Neuronal stem cell (in vitro differentiated cells): ENCODE results near the gene NPVF.

Experiments used
- DNase-seq: peaks from one replicate; pipeline ENCODE4 v3.0.0-alpha.2; 2013; ENCODE audit warnings: low spot score
- H2AFZ ChIP-seq: one replicate; pipeline ENCODE4 v1.6.1; 2013; ENCODE audit warnings: mild to moderate bottlenecking, low read length, inconsistent platforms
- H2AK5ac ChIP-seq: 2 replicates; pipeline ENCODE4 v1.6.1; 2013; ENCODE audit warnings: low read depth, mild to moderate bottlenecking, inconsistent platforms, low read length, moderate library complexity, mixed read lengths
- H2BK120ac ChIP-seq: 2 replicates; pipeline ENCODE4 v1.6.1; 2013; ENCODE audit warnings: low read depth, mild to moderate bottlenecking, inconsistent platforms, low read length, moderate library complexity, mixed read lengths
- H2BK12ac ChIP-seq: one replicate; pipeline ENCODE4 v1.6.1; 2013; ENCODE audit warnings: low read length, inconsistent platforms
- H2BK15ac ChIP-seq: 2 replicates; pipeline ENCODE4 v1.6.1; 2013; ENCODE audit warnings: mild to moderate bottlenecking, low read length, inconsistent platforms, mixed read lengths
- H2BK5ac ChIP-seq: one replicate; pipeline ENCODE4 v1.6.1; 2013; ENCODE audit warnings: inconsistent platforms, mild to moderate bottlenecking, low read length, moderate library complexity
- H3K14ac ChIP-seq: one replicate; pipeline ENCODE4 v1.6.1; 2013; ENCODE audit warnings: low read length, inconsistent platforms
- H3K18ac ChIP-seq: 2 replicates; pipeline ENCODE4 v1.6.1; 2013; ENCODE audit warnings: low read length, inconsistent platforms
- H3K23ac ChIP-seq: 2 replicates; pipeline ENCODE4 v1.6.1; 2013; ENCODE audit warnings: low read depth, mild to moderate bottlenecking, mixed read lengths, low read length, inconsistent platforms; ENCODE audit not compliant: poor library complexity
- H3K27ac ChIP-seq: replicated peaks from 3 replicates; pipeline ENCODE4 v1.5.1; 2013; ENCODE audit warnings: low read length, inconsistent platforms
- H3K27me3 ChIP-seq, 3 experiments: 2 replicates each; pipeline ENCODE4 v1.6.1; 2013; ENCODE audit warnings: low read length in 3 of 3, mild to moderate bottlenecking in 2 of 3, inconsistent platforms in 1 of 3, low read depth in 1 of 3, mixed read lengths in 1 of 3, moderate library complexity in 1 of 3; ENCODE audit not compliant: control insufficient read depth in 3 of 3, insufficient read depth in 3 of 3
- H3K36me3 ChIP-seq, 2 donors: replicated peaks in 1 of 2; 2 replicates each; pipeline ENCODE4 v1.6.1; 2013; ENCODE audit warnings: low read length in 2 of 2; ENCODE audit not compliant: control insufficient read depth in 2 of 2, insufficient read depth in 2 of 2
- H3K4ac ChIP-seq: 2 replicates; pipeline ENCODE4 v1.6.1; 2013; ENCODE audit warnings: inconsistent platforms, mild to moderate bottlenecking, low read length, moderate library complexity
- H3K4me1 ChIP-seq, 2 donors: 1 replicate in 1 of 2; 2 replicates in 1 of 2; pipeline ENCODE4 v1.6.1; 2013; ENCODE audit warnings: low read length in 2 of 2, low read depth in 1 of 2; ENCODE audit not compliant: control insufficient read depth in 2 of 2, insufficient read depth in 1 of 2
- H3K4me2 ChIP-seq: one replicate; pipeline ENCODE4 v1.6.1; 2013; ENCODE audit warnings: mild to moderate bottlenecking, low read length, inconsistent platforms; ENCODE audit not compliant: insufficient read depth, poor library complexity, severe bottlenecking
- H3K4me3 ChIP-seq, 2 donors: 2 replicates each; pipeline ENCODE4 v1.5.1; 2013; ENCODE audit warnings: low read length in 2 of 2, mild to moderate bottlenecking in 2 of 2, inconsistent platforms in 1 of 2, moderate library complexity in 1 of 2
- H3K79me1 ChIP-seq: one replicate; pipeline ENCODE4 v1.6.1; 2013; ENCODE audit warnings: low read depth, mild to moderate bottlenecking, inconsistent platforms, low read length, moderate library complexity
- H3K9ac ChIP-seq: one replicate; pipeline ENCODE4 v1.6.1; 2013; ENCODE audit warnings: mild to moderate bottlenecking, low read depth, low read length, inconsistent platforms; ENCODE audit not compliant: poor library complexity
- H3K9me3 ChIP-seq, 2 donors: replicated peaks in 1 of 2; 2 replicates each; pipeline versions ENCODE3 to v1.6.1; 2013; ENCODE audit warnings: low read length in 2 of 2, mild to moderate bottlenecking in 2 of 2, inconsistent platforms in 1 of 2, low read depth in 1 of 2, mixed read lengths in 1 of 2, moderate library complexity in 1 of 2; ENCODE audit not compliant: control insufficient read depth in 2 of 2, insufficient read depth in 1 of 2
- H4K8ac ChIP-seq: one replicate; pipeline ENCODE4 v1.6.1; 2013; ENCODE audit warnings: low read depth, mild to moderate bottlenecking, inconsistent platforms, low read length, moderate library complexity
- H4K91ac ChIP-seq: one replicate; pipeline ENCODE4 v1.6.1; 2013; ENCODE audit warnings: low read length, low read depth, mild to moderate bottlenecking, inconsistent platforms; ENCODE audit not compliant: poor library complexity
- WGBS, 2 donors: extraction: QIAGEN DNeasy Blood & Tissue Kit; methylation state at CpG; one replicate each; pipeline ENCODE4 v1.1.7; 2013; ENCODE audit warnings: missing lambda C conversion rate in 2 of 2, mixed read lengths in 1 of 2; ENCODE audit not compliant: insufficient read length in 2 of 2, insufficient replicate concordance in 1 of 2; ENCODE audit errors: extremely low coverage in 2 of 2; 5-methylcytosine and 5-hydroxymethylcytosine counted together

The NPVF gene

DNA sequence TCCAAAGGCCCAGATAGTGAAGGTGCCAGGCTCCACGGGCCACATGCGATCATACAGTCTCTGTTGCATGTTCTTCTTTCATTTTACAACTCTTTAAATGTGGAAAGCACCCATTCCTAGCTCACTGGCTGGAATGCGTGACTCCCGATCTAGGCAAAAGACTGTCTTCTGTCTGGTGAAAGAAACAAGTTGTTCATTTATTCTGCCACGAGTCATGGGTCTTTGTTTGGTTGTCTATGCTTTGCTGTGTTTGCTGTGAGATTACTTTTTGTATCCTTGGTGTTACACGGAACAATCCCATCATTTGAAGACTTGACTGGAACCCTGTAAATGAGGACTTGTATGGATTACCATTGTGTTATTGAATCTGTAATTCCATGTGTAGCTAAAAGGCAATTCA, 41.9 kb downstream of the NPVF start:
- no peak for DNase-seq
- H2BK120ac ChIP-seq: no peak overlapping the region
- H3K27me3 ChIP-seq: peaks cover 0 to 15% (median 0%) of the 10 kb centered on the region in 3 experiments
- peak overlapping the region; percentile 49 for H2AFZ ChIP-seq
- H3K4me2 ChIP-seq: no peak overlapping the region
- H3K36me3 ChIP-seq: no peaks in the 10 kb centered on the region
- H4K8ac ChIP-seq: no peak overlapping the region
- no peak overlapping the region for H3K18ac ChIP-seq
- H3K79me1 ChIP-seq: no peaks in the 10 kb centered on the region
- no peak overlapping the region for H2BK5ac ChIP-seq
- no peak overlapping the region for H3K27ac ChIP-seq
- no peak overlapping the region for H3K4me3 ChIP-seq
- no peak overlapping the region for H2BK15ac ChIP-seq
- H3K23ac ChIP-seq: no peak overlapping the region
- H3K9me3 ChIP-seq: no peaks in the 10 kb centered on the region
- H2AK5ac ChIP-seq: no peak overlapping the region
- H3K4me1 ChIP-seq: peaks cover 0 to 2% of the 10 kb centered on the region in 2 donors
- H2BK12ac ChIP-seq: no peak overlapping the region
- no peak overlapping the region for H4K91ac ChIP-seq
- H3K14ac ChIP-seq: no peak overlapping the region
- WGBS, 2 donors: no CpG with 5 or more reads among the region's 6 CpGs
- H3K9ac ChIP-seq: no peak overlapping the region
- H3K4ac ChIP-seq: no peak overlapping the region

DNA sequence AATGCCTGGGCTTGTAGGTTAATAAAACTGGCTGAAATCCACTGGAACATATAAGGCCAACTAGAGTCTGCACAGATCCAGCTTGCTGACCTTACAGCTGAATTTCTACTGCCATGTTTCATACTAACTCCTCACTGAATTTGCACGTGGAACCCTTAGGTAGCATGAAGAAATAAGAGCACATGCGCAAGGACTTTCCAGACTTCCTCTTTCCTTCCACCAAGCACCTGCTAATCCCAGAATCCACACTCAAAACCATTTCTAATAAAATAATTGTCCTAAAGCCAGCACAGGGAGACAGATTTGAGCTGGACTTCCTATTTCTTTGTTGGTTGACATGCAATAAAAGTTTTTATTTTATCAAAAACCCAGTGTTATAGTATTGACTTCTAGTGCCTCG, 46.8 kb downstream of the NPVF start:
- H2BK120ac ChIP-seq: no peak overlapping the region
- H3K9ac ChIP-seq: no peak overlapping the region
- no peak overlapping the region for H2AK5ac ChIP-seq
- peaks cover 2% of the 10 kb centered on the region for H3K79me1 ChIP-seq
- H3K14ac ChIP-seq: no peak overlapping the region
- H2AFZ ChIP-seq: peak overlapping the region; percentile 99
- no peak overlapping the region for H4K8ac ChIP-seq
- H3K4me2 ChIP-seq: no peak overlapping the region
- no peak for DNase-seq
- no peak overlapping the region for H3K4me3 ChIP-seq
- no peak overlapping the region for H4K91ac ChIP-seq
- H3K27ac ChIP-seq: no peak overlapping the region
- WGBS, 2 donors: no CpG with 5 or more reads among the region's 3 CpGs
- peaks cover 0 to 14% (median 3%) of the 10 kb centered on the region in 3 experiments for H3K27me3 ChIP-seq
- no peak overlapping the region for H2BK5ac ChIP-seq
- no peak overlapping the region for H3K4ac ChIP-seq
- no peaks in the 10 kb centered on the region for H3K36me3 ChIP-seq
- no peak overlapping the region for H3K18ac ChIP-seq
- H2BK15ac ChIP-seq: no peak overlapping the region
- no peak overlapping the region for H3K23ac ChIP-seq
- H2BK12ac ChIP-seq: no peak overlapping the region
- H3K4me1 ChIP-seq: peaks cover 3 to 4% of the 10 kb centered on the region in 2 donors
- no peaks in the 10 kb centered on the region for H3K9me3 ChIP-seq

DNA sequence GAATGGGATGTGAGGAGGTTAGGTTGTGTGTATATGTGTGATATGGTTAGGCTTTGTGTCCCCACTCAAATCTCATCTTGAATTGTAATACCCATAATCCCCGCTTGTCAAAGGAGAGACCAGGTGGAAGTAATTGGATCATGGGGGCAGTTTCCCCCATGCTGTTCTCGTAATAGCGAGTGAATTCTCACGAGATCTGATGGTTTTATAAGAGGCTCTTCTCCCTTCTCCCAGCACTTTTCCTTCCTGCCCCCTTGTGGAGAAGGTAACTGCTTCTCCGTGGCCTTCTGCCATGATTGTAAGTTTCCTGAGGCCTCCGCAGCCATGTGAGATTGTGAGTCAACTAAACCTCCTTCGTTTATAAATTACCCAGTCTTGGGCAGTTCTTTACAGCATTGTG, 47.3 kb downstream of the NPVF start:
- Histone ChIP-seq H3K23ac (no peak overlapping the region), H4K8ac (no peak overlapping the region), H3K4me2 (no peak overlapping the region), H3K9me3 (no peaks in the 10 kb centered on the region), H3K4ac (no peak overlapping the region), H3K27ac (no peak overlapping the region), H3K14ac (no peak overlapping the region), H2BK120ac (no peak overlapping the region), H2BK15ac (peak overlapping the region; percentile 83), H3K79me1 (peaks cover 2% of the 10 kb centered on the region), H3K18ac (no peak overlapping the region), H3K4me3 (peak overlapping the region in 1 of 2 donors; percentile 47), H4K91ac (no peak overlapping the region), H3K27me3 (peaks cover 0 to 14% (median 3%) of the 10 kb centered on the region in 3 experiments), H2BK5ac (no peak overlapping the region), H3K36me3 (no peaks in the 10 kb centered on the region), H2AK5ac (peak overlapping the region; percentile 5), H3K4me1 (peaks cover 2 to 3% of the 10 kb centered on the region in 2 donors), H2BK12ac (no peak overlapping the region), H3K9ac (no peak overlapping the region), H2AFZ (peak overlapping the region; percentile 99)
- DNase-seq: no peak
- no CpG with 5 or more reads among the region's 7 CpGs for WGBS, 2 donors

DNA sequence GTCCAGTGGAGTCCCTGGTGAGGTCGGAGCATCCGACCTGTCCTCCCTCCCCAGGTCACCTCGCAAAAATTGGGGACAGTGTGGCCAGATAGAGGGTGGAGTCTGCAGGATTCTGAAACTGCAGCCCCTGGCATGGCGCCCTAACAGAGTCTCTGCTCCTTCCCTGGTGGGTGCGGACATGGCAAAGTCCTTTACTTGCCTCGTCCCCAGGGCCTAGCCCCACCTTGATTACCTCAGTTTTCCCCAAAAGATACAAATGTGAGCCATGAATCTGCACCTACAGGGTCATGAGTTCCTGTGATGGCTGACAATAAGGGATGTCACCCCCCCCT, 47.7 kb downstream of the NPVF start:
- Histone ChIP-seq H2AK5ac (peak overlapping the region; percentile 5), H3K9me3 (no peaks in the 10 kb centered on the region), H3K4me2 (no peak overlapping the region), H3K4me3 (peak overlapping the region in 1 of 2 donors; percentile 47), H2BK12ac (no peak overlapping the region), H4K91ac (no peak overlapping the region), H4K8ac (no peak overlapping the region), H3K27ac (no peak overlapping the region), H3K4ac (no peak overlapping the region), H2AFZ (peak overlapping the region; percentile 99), H3K4me1 (peaks cover 2 to 3% of the 10 kb centered on the region in 2 donors), H3K18ac (peak overlapping the region; percentile 55), H2BK120ac (no peak overlapping the region), H2BK5ac (no peak overlapping the region), H3K36me3 (no peaks in the 10 kb centered on the region), H3K23ac (peak overlapping the region; percentile 8), H3K9ac (no peak overlapping the region), H3K79me1 (peaks cover 2% of the 10 kb centered on the region), H3K27me3 (peaks cover 0 to 14% (median 3%) of the 10 kb centered on the region in 3 experiments), H2BK15ac (peak overlapping the region; percentile 83), H3K14ac (no peak overlapping the region)
- DNase-seq: no peak
- WGBS, 2 donors: no CpG with 5 or more reads among the region's 6 CpGs
